GM19023 (cell line): ENCODE measurements around the gene B4GALNT3.

Experiments
- ATAC-seq: cut with Tn5 transposase; IDR thresholded peaks from one replicate; pipeline ENCODE4 v1.9.1; 2021; ENCODE audit warnings: mild to moderate bottlenecking, moderate library complexity; ENCODE audit not compliant: unreplicated experiment

The B4GALNT3 gene

GRCh38 chr12:553216-554000 is 93.7 kb downstream of the B4GALNT3 start:
- no peak for ATAC-seq

GRCh38 chr12:554001-554285 is 94.2 kb downstream of the B4GALNT3 start:
- ATAC-seq, result no peak

GRCh38 chr12:556498-556897 is 96.8 kb downstream of the B4GALNT3 start:
- ATAC-seq, result no peak

GRCh38 chr12:558580-558979 is 98.8 kb downstream of the B4GALNT3 start:
- ATAC-seq, result no peak

- ATAC-seq, result no peak
Measured at GRCh38 chr12:559208-559905, 99.6 kb downstream of the B4GALNT3 start.

GRCh38 chr12:559906-560455 is 100.2 kb downstream of the B4GALNT3 start:
- ATAC-seq, result no peak

GRCh38 chr12:560691-561390 is 101.1 kb downstream of the B4GALNT3 start:
- no peak for ATAC-seq

GRCh38 chr12:561391-561705 is 101.6 kb downstream of the B4GALNT3 start:
- ATAC-seq, result no peak

GRCh38 chr12:561908-562593 is 102.3 kb downstream of the B4GALNT3 start:
- no peak for ATAC-seq

- ATAC-seq, result no peak
Measured at GRCh38 chr12:562634-563033, 102.9 kb downstream of the B4GALNT3 start.

GRCh38 chr12:563250-563781 is 103.6 kb downstream of the B4GALNT3 start:
- ATAC-seq, result no peak

- no peak for ATAC-seq
Measured at GRCh38 chr12:563787-564298, 104.1 kb downstream of the B4GALNT3 start.

- ATAC-seq, result no peak
Measured at GRCh38 chr12:565161-565560, 105.4 kb downstream of the B4GALNT3 start.

GRCh38 chr12:565589-566105 is 105.9 kb downstream of the B4GALNT3 start:
- no peak for ATAC-seq

- no peak for ATAC-seq
Measured at GRCh38 chr12:568486-568885, 108.7 kb downstream of the B4GALNT3 start.

- no peak for ATAC-seq
Measured at GRCh38 chr12:569091-569676, 109.4 kb downstream of the B4GALNT3 start.

- peak; percentile 83 for ATAC-seq
Measured at GRCh38 chr12:569803-570434, 110.2 kb downstream of the B4GALNT3 start.

GRCh38 chr12:570435-570920 is 110.7 kb downstream of the B4GALNT3 start:
- ATAC-seq, result no peak

- ATAC-seq, result no peak
Measured at GRCh38 chr12:570921-571794, 111.4 kb downstream of the B4GALNT3 start.
